ENCODE results near the gene SERINC5.

SERINC5 gene

DNA sequence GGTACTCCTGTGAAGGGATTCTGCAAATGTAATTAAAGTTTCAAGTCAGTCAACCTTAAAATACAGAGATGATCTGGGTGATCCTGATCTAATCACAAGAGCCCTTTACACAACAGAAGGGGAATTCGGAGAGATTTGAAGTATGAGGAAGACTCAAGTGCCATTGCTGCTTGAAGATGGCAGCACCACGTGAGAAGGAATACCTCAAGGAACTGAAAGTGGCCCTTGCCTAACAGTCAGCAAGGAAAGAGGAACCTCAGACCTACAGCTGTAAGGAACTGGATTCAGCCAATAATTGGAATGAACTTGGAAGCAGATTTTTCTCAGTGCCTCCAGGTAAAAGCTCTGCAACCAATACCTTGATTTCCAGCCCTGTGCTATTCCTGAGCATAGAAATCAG is 133.3 kb downstream of the SERINC5 start:
- Histone ChIP-seq H2AK5ac (ENCODE audit: low read length) (no peak overlapping the region), H3K56ac (ENCODE audit: low read length) (no peak overlapping the region), H4K5ac (ENCODE audit: low read length) (no peak overlapping the region), H2BK15ac (replicated peaks; ENCODE audit: low read depth) (no peak overlapping the region), H3K79me2 (ENCODE audit: control insufficient read depth, insufficient read depth, low read length) (no peaks in the 10 kb centered on the region), H3K23ac (ENCODE audit: low read length) (no peak overlapping the region), H3K4me3 (ENCODE audit: low read length) (no peak overlapping the region), H3K27ac (ENCODE audit: low read depth, low read length) (no peak overlapping the region), H3K27me3 (ENCODE audit: insufficient read depth, low read length, poor library complexity) (no peaks in the 10 kb centered on the region), H3K18ac (ENCODE audit: low read length) (no peak overlapping the region), H3K79me1 (ENCODE audit: low read length) (no peaks in the 10 kb centered on the region), H3K4me1 (ENCODE audit: control insufficient read depth, low read depth, low read length) (no peaks in the 10 kb centered on the region), H3K4me2 (ENCODE audit: low read length) (no peak overlapping the region), H2BK120ac (ENCODE audit: low read depth, low read length) (no peak overlapping the region), H3K9ac (ENCODE audit: low read length) (no peak overlapping the region), H3K4ac (ENCODE audit: low read depth, low read length) (no peak overlapping the region), H3K36me3 (ENCODE audit: control insufficient read depth, insufficient read depth, low read length) (no peaks in the 10 kb centered on the region), H2BK5ac (ENCODE audit: low read length) (no peak overlapping the region), H4K8ac (ENCODE audit: low read depth, low read length) (no peak overlapping the region)
- no peak for DNase-seq
- no CpG with 5 or more reads among the region's 2 CpGs for WGBS (ENCODE audit: extremely low coverage, insufficient coverage, low lambda C conversion rate)

DNA sequence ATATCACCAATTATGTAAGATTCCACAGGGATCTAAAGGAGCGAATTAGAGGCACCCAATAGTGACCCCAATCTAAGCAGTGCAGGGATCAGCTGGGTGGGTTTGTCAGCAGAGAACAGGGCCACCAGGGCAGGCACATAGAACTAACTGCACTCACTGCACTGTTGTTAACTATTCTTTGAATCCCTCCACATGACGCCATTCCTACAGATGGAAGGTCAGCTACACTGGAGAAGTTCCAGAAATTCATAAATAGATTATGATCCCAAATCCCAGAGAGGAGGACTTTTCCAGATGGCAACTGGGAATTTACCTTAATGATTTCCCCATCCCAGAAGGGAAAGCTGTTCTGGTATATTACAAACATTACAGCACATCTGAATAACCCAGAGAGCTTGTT is 136.5 kb downstream of the SERINC5 start:
- Histone ChIP-seq H4K5ac (ENCODE audit: low read length) (no peak overlapping the region), H4K8ac (ENCODE audit: low read depth, low read length) (no peak overlapping the region), H3K4ac (ENCODE audit: low read depth, low read length) (no peak overlapping the region), H3K4me1 (ENCODE audit: control insufficient read depth, low read depth, low read length) (no peaks in the 10 kb centered on the region), H3K79me2 (ENCODE audit: control insufficient read depth, insufficient read depth, low read length) (no peaks in the 10 kb centered on the region), H2AK5ac (ENCODE audit: low read length) (no peak overlapping the region), H3K18ac (ENCODE audit: low read length) (no peak overlapping the region), H3K79me1 (ENCODE audit: low read length) (no peaks in the 10 kb centered on the region), H3K36me3 (ENCODE audit: control insufficient read depth, insufficient read depth, low read length) (no peaks in the 10 kb centered on the region), H3K9ac (ENCODE audit: low read length) (no peak overlapping the region), H3K56ac (ENCODE audit: low read length) (no peak overlapping the region), H2BK5ac (ENCODE audit: low read length) (no peak overlapping the region), H2BK15ac (replicated peaks; ENCODE audit: low read depth) (no peak overlapping the region), H2BK120ac (ENCODE audit: low read depth, low read length) (no peak overlapping the region), H3K4me3 (ENCODE audit: low read length) (no peak overlapping the region), H3K4me2 (ENCODE audit: low read length) (no peak overlapping the region), H3K23ac (ENCODE audit: low read length) (no peak overlapping the region), H3K27ac (ENCODE audit: low read depth, low read length) (no peak overlapping the region), H3K27me3 (ENCODE audit: insufficient read depth, low read length, poor library complexity) (no peaks in the 10 kb centered on the region)
- DNase-seq = no peak
- WGBS (ENCODE audit: extremely low coverage, insufficient coverage, low lambda C conversion rate) = no CpG with 5 or more reads among the region's 2 CpGs

DNA sequence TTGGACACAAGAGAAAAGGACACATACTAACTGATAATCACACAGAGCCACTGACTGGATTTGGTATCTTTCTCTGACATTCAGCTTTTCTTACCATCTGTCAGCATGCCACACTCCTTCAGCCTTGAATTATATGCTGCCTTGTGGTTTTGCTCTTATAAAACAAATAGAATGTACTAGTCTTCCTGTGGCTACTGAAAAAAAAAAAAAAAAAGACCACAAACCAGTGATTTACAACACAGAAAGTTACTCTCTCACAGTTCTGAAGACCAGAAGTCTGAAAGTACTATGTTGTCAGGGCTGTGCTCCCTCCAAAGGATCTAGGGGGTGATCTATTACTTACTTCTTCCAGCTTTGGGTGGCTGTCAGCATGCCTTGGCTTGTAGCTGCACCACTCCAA is 138.4 kb downstream of the SERINC5 start:
- H3K4me2 ChIP-seq (ENCODE audit: low read length) = no peak overlapping the region
- no peak overlapping the region for H2AK5ac ChIP-seq (ENCODE audit: low read length)
- no peaks in the 10 kb centered on the region for H3K79me1 ChIP-seq (ENCODE audit: low read length)
- no peak overlapping the region for H4K8ac ChIP-seq (ENCODE audit: low read depth, low read length)
- H3K79me2 ChIP-seq (ENCODE audit: control insufficient read depth, insufficient read depth, low read length) = no peaks in the 10 kb centered on the region
- no peak overlapping the region for H3K4ac ChIP-seq (ENCODE audit: low read depth, low read length)
- H3K4me1 ChIP-seq (ENCODE audit: control insufficient read depth, low read depth, low read length) = no peaks in the 10 kb centered on the region
- no peaks in the 10 kb centered on the region for H3K36me3 ChIP-seq (ENCODE audit: control insufficient read depth, insufficient read depth, low read length)
- H3K9ac ChIP-seq (ENCODE audit: low read length) = no peak overlapping the region
- no peak overlapping the region for H3K56ac ChIP-seq (ENCODE audit: low read length)
- H3K18ac ChIP-seq (ENCODE audit: low read length) = no peak overlapping the region
- H2BK5ac ChIP-seq (ENCODE audit: low read length) = no peak overlapping the region
- H4K5ac ChIP-seq (ENCODE audit: low read length) = no peak overlapping the region
- no peak overlapping the region for H3K27ac ChIP-seq (ENCODE audit: low read depth, low read length)
- H2BK120ac ChIP-seq (ENCODE audit: low read depth, low read length) = no peak overlapping the region
- no peak overlapping the region for H2BK15ac ChIP-seq (replicated peaks; ENCODE audit: low read depth)
- no peak for DNase-seq
- no peaks in the 10 kb centered on the region for H3K27me3 ChIP-seq (ENCODE audit: insufficient read depth, low read length, poor library complexity)
- no peak overlapping the region for H3K4me3 ChIP-seq (ENCODE audit: low read length)
- no peak overlapping the region for H3K23ac ChIP-seq (ENCODE audit: low read length)

DNA sequence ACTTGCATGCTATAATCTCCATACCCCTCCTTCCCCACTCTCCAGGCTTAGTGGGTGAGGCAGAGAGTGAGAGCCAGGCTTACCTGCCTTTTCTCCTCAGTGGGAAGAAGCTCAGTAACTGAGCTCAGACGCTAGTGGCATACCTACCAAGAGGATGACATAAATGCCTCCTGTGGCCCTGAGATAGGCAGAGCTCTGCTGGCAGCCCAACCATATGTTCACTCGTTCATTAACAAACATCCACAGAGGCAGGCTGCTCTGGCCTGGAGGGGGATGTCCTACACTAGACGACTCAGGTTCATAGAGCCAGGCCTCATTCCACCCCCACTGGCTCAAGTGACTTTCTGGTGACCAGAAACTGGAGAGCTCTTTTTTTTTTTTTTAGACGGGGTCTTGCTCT is 139.4 kb downstream of the SERINC5 start:
- Histone ChIP-seq H4K8ac (ENCODE audit: low read depth, low read length) (no peak overlapping the region), H2BK5ac (ENCODE audit: low read length) (no peak overlapping the region), H2BK120ac (ENCODE audit: low read depth, low read length) (no peak overlapping the region), H3K23ac (ENCODE audit: low read length) (no peak overlapping the region), H3K27ac (ENCODE audit: low read depth, low read length) (no peak overlapping the region), H3K9ac (ENCODE audit: low read length) (no peak overlapping the region), H3K36me3 (ENCODE audit: control insufficient read depth, insufficient read depth, low read length) (no peaks in the 10 kb centered on the region), H3K4me2 (ENCODE audit: low read length) (no peak overlapping the region), H3K79me1 (ENCODE audit: low read length) (no peaks in the 10 kb centered on the region), H3K27me3 (ENCODE audit: insufficient read depth, low read length, poor library complexity) (no peaks in the 10 kb centered on the region), H3K18ac (ENCODE audit: low read length) (no peak overlapping the region), H4K5ac (ENCODE audit: low read length) (no peak overlapping the region), H3K79me2 (ENCODE audit: control insufficient read depth, insufficient read depth, low read length) (no peaks in the 10 kb centered on the region), H3K56ac (ENCODE audit: low read length) (no peak overlapping the region), H3K4ac (ENCODE audit: low read depth, low read length) (no peak overlapping the region), H2AK5ac (ENCODE audit: low read length) (no peak overlapping the region), H3K4me3 (ENCODE audit: low read length) (no peak overlapping the region), H2BK15ac (replicated peaks; ENCODE audit: low read depth) (no peak overlapping the region), H3K4me1 (ENCODE audit: control insufficient read depth, low read depth, low read length) (no peaks in the 10 kb centered on the region)
- DNase-seq = peak; percentile 68
- WGBS (ENCODE audit: extremely low coverage, insufficient coverage, low lambda C conversion rate) = no CpG with 5 or more reads among the region's 4 CpGs

DNA sequence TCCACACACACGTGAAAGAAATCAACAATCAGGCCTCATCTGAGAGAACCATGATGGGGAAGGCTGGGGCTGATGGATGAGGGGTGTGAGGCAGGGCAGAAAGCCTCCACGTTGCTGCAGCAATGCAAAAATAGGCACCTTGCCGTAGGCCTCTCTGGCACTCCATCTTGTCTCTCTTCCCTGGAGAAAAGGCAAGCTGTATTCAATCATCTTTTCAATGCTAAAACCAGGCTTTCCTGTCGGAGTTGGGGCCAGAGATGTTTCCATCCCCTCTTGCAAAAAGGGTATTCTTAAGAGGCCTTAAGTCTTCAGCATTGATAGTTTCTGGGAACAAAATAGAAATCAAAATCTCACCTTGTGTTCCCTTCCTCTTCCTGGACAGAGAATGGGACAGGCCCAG is 139.8 kb downstream of the SERINC5 start:
- H3K4ac ChIP-seq (ENCODE audit: low read depth, low read length) = no peak overlapping the region
- H4K8ac ChIP-seq (ENCODE audit: low read depth, low read length) = no peak overlapping the region
- H3K79me2 ChIP-seq (ENCODE audit: control insufficient read depth, insufficient read depth, low read length) = no peaks in the 10 kb centered on the region
- no peak overlapping the region for H4K5ac ChIP-seq (ENCODE audit: low read length)
- H3K4me1 ChIP-seq (ENCODE audit: control insufficient read depth, low read depth, low read length) = no peaks in the 10 kb centered on the region
- H3K4me3 ChIP-seq (ENCODE audit: low read length) = no peak overlapping the region
- no peak overlapping the region for H2BK120ac ChIP-seq (ENCODE audit: low read depth, low read length)
- no peak overlapping the region for H3K4me2 ChIP-seq (ENCODE audit: low read length)
- H3K79me1 ChIP-seq (ENCODE audit: low read length) = no peaks in the 10 kb centered on the region
- no peak overlapping the region for H3K9ac ChIP-seq (ENCODE audit: low read length)
- H3K56ac ChIP-seq (ENCODE audit: low read length) = no peak overlapping the region
- H2BK5ac ChIP-seq (ENCODE audit: low read length) = no peak overlapping the region
- H3K36me3 ChIP-seq (ENCODE audit: control insufficient read depth, insufficient read depth, low read length) = no peaks in the 10 kb centered on the region
- no peak overlapping the region for H3K18ac ChIP-seq (ENCODE audit: low read length)
- no peak overlapping the region for H3K27ac ChIP-seq (ENCODE audit: low read depth, low read length)
- DNase-seq = no peak
- H3K27me3 ChIP-seq (ENCODE audit: insufficient read depth, low read length, poor library complexity) = no peaks in the 10 kb centered on the region
- no peak overlapping the region for H2AK5ac ChIP-seq (ENCODE audit: low read length)
- no peak overlapping the region for H2BK15ac ChIP-seq (replicated peaks; ENCODE audit: low read depth)
- H3K23ac ChIP-seq (ENCODE audit: low read length) = no peak overlapping the region
- no CpG with 5 or more reads among the region's 4 CpGs for whole genome bisulfite sequencing (ENCODE audit: extremely low coverage, insufficient coverage, low lambda C conversion rate)

DNA sequence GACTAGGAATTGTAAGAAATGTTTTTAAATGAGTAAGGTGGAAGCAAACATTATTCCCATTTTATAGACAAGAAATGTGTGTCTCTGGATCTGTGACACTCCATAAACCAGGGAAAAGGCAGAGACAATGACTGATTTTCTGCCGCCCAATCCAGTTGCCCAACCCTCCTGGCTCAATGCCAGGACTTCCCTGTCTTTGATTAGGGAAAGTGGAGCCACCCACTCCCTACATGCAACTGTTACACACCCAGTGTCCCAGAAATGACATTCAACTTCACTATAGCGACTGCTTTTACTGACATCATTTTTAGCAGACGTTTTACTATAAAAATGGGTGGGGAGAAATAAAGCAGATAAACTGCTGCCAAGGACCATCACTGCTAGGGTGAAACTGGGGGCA is 141.0 kb downstream of the SERINC5 start:
- Histone ChIP-seq H3K4ac (ENCODE audit: low read depth, low read length) (no peak overlapping the region), H3K4me2 (ENCODE audit: low read length) (no peak overlapping the region)
- WGBS (ENCODE audit: extremely low coverage, insufficient coverage, low lambda C conversion rate) = no CpG with 5 or more reads among the region's 3 CpGs

More for the DNA sequence above, 141.0 kb downstream of the SERINC5 start:
- H3K79me2 ChIP-seq (ENCODE audit: control insufficient read depth, insufficient read depth, low read length) = no peaks in the 10 kb centered on the region
- no peak overlapping the region for H2AK5ac ChIP-seq (ENCODE audit: low read length)
- peaks cover 7% of the 10 kb centered on the region for H3K4me1 ChIP-seq (ENCODE audit: control insufficient read depth, low read depth, low read length)
- H3K23ac ChIP-seq (ENCODE audit: low read length) = no peak overlapping the region
- H3K36me3 ChIP-seq (ENCODE audit: control insufficient read depth, insufficient read depth, low read length) = no peaks in the 10 kb centered on the region
- no peak overlapping the region for H3K9ac ChIP-seq (ENCODE audit: low read length)
- no peak overlapping the region for H3K27ac ChIP-seq (ENCODE audit: low read depth, low read length)
- no peaks in the 10 kb centered on the region for H3K79me1 ChIP-seq (ENCODE audit: low read length)
- H2BK120ac ChIP-seq (ENCODE audit: low read depth, low read length) = no peak overlapping the region
- no peak overlapping the region for H3K18ac ChIP-seq (ENCODE audit: low read length)
- H4K8ac ChIP-seq (ENCODE audit: low read depth, low read length) = no peak overlapping the region
- H2BK15ac ChIP-seq (replicated peaks; ENCODE audit: low read depth) = no peak overlapping the region
- no peak overlapping the region for H3K4me3 ChIP-seq (ENCODE audit: low read length)
- no peaks in the 10 kb centered on the region for H3K27me3 ChIP-seq (ENCODE audit: insufficient read depth, low read length, poor library complexity)
- no peak for DNase-seq
- H3K56ac ChIP-seq (ENCODE audit: low read length) = no peak overlapping the region
- H2BK5ac ChIP-seq (ENCODE audit: low read length) = no peak overlapping the region
- H4K5ac ChIP-seq (ENCODE audit: low read length) = no peak overlapping the region
